Smooth muscle cell of the brain vasculature (primary cell): ENCODE results near the gene MTG1.

Experiments
- DNase-seq: peaks from one replicate; pipeline ENCODE4 v3.0.0-alpha.2; 2012; ENCODE audit warnings: low read depth, low spot score

The MTG1 gene, protein sequence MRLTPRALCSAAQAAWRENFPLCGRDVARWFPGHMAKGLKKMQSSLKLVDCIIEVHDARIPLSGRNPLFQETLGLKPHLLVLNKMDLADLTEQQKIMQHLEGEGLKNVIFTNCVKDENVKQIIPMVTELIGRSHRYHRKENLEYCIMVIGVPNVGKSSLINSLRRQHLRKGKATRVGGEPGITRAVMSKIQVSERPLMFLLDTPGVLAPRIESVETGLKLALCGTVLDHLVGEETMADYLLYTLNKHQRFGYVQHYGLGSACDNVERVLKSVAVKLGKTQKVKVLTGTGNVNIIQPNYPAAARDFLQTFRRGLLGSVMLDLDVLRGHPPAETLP

DNA sequence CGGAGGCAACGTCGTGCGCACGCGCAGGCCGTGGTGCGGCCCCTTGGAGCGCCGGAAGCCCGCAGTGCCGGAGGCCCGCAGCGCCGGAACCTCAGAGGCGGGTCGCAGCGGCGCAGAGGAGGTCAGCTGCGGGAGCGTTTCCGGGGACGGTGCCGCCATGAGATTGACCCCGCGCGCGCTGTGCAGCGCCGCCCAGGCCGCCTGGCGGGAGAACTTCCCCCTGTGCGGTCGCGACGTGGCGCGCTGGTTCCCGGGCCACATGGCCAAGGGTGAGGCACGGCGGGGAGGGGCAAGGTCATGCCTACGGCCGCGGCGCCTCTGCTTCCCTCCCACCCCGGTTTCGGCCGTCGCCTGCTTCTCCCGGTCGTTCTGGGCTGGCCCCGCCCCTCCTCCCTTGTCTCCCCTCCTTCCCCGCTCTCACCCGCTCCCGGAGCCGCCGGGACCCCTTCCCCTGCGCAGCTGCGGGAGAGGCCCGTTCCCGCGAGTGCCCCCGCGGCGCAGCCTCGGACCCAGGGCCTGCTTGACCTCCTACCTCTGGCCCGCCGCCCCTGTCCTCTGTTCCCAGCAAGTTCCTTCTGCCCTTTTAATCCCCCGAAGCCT lies at the start of gene MTG1:
TSS of gene MTG1 (plus strand) at position 94 of the 600 bp plus-strand sequence. CDS start at position 158, 64 bp downstream.
- DNase-seq: peak; percentile 73

DNA sequence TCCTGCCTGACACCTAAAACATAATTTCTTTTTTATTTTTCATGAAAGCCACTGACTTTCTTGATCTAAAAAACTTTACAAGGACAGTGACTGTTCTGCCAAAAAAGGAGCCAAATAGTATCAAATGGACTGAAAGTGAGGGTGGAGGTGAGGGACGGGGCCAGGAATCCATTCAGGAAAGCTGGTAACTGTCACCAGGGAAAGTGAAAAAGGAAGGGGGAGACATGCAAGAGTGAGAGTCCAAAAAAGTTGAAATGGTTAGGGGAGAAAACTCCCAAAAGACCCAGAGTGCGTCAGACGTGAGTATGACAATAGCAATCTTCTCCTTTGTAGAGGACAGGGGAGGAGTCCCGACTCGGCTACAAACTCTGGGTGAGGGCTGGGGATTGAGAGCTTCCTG lies 49.7 kb upstream of the MTG1 start:
- DNase-seq: no peak

DNA sequence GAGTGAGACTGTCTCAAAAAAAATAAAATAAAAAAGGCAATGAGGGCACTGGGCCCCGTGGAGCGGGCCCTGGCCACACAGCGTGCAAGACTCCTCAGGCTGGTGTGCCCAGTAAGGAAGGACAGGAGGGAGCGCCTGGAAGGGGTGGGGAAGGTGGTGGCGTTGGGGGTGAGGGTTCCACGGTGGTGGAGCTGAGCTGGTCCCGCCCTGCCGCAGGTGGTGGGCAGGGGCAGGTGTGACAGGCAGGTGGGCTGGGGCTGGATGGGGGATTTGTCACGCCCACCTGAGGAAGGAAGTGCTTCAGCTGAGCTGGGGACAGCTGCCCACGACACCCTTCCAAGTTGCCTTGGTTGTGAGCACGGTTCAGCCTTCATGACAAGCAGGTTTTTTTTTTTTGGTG lies 47.5 kb upstream of the MTG1 start:
- no peak for DNase-seq

DNA sequence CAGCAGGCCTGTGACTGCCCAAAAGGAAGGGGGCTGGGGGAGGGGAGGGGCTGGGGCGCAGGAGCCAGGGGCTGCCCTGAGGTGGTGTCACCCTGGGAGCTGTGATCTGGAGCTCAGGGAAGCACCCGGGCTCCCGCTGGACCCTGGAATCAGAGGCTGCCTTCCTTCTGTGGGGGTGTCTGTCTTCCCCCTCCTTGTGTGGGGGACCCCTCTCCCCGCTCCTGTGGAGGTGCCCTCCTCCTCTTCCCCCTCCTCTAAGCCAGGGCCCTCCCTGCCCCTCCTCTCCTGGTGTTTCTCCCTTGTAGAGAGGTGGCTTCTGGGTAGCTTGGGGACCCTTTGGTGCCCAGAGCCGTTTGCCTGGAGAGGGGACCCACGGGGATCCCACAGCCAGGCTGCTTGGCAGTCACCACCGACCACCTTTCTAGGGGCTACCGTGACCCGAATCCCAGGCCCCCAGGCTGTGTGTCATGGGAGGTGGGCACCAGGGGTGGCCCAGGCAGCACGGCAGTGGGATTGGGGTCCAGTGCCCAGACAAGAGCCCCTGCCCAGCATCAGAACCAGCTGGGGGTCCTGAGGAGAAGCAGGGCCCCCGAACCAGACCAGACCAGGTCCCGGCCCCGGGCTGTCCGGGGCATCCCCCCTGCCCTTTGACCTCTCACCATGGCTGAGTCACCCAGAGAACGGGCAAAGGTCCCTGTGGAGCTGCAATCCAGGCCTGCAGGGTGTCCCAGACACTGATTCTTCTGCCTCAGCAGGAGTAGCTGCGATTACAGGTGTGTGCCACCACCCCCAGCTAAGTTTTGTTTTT lies 46.0 kb upstream of the MTG1 start:
- no peak for DNase-seq

DNA sequence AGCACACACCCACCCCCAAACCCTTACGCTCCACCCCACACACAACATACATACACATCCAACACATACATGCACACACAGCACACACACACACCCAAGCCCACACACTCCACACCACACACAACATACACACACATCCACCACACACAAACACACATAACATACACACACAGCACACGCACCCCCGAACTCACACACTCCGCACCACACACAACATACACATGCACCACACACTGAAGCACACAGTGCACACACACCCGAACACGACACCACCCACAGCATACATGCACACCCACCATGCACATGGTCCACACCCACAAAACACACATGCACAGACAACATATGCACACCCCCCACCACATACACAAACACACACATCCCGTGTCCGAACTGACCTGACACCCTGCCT lies 44.8 kb upstream of the MTG1 start:
- no peak for DNase-seq

DNA sequence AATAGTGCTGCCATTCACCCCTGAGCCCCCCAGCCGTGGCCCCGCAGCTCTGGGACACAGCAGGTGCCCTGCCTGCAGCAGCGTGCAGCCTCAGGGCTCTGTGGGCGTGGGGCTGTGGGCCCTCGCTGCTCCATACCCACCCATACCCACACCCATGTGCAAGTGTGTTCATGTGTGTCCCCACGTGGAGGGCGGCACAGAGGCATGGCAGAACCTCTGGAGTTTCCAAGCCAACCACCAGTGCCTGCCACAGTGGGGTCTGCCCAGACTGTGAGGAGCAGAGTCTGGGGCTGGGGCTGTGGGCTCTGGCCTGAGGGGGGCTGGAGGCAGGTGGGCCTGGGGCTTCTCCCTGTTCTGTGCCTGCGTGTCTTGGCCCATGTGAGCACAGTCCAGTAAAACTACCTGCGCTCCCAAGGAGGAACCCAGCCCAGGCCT lies 44.4 kb upstream of the MTG1 start:
- no peak for DNase-seq

DNA sequence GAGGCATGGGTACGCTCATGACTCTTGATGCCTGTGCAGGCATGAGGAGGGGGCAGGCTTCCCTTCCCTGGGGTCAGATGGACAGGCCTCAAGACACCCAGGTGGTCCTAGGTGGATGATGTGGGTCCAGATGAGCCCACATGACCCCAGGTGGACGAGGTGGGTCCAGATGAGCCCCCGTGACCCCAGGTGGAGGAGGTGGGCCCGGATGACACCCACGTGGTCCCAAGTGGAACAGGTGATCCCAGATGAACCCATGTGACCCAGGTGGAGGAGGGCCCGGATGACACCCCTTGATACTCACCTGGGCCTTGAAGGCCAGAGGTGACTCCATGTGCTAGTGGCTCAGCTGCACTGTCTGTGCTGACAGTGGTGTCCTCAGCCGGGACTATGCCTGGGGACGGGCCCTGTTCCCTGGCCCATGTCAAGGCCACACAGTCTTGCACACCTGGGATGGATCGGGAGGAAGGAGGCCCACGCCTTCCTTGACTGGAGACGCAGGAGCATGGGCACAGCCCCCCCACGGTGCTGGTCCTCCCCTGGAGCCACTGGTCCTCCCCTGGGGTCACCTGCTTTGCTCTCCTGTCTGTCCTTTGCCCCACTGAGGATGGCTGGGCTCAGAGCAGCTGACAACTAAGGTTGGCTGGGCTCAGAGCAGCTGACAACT lies 43.5 kb upstream of the MTG1 start:
- no peak for DNase-seq

DNA sequence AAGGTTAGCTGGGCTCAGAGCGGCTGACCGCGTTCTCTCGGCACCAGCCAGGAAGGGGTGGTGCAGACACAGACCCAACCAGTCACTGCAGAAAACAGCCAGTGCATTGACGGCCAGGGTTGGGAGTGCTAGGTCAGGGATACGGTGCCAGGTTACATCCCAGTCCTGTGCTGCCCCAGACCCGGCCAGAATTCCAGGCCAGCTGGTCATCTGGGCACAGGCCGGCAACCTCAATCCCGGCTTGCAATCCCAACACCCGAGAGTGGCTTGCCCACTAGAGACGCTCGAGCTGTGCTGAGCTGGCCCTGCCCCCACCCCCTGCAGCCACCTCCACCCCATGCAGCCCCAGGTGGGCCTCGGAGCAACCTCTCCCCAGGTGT lies 43.0 kb upstream of the MTG1 start:
- no peak for DNase-seq

DNA sequence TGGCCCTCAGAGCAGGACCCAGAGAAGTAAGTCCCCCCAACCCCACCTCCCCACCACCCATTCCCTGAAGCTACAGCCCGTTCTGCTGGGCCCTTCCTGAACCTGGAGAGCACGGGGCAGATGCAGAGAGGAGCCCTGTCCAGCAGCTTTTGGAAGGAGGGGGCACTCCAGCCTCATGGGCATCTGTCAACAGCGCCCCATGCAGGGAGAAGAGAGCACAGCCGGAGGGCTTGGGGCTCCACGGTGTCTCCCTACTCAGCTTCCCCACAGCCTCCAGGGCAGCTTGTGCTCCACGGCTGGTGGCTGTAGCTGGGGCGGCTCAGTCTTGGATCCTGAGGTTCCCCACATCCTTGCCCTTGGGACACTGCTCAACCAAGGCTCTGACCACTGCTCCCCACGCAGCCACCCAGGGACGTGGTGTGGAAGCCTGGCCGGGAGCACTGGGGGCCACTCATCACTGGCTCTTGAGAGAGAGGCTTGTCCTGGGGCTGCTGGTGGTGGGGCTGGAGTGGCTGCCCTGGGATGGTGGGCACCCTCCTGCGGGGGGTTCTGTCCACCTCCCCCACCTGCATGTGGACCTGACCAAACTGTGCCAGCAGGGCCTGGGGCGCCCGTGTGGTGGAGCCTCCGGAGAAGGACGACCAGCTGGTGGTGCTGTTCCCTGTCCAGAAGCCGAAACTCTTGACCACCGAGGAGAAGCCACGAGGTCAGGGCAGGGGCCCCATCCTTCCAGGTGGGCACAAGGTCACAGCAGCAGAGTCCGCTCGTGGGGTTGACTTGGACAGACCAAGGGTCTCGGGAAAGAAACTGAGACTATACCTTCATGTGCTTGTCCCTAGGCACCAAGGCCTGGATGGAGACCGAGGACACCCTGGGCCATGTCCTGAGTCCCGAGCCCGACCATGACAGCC lies 42.3 kb upstream of the MTG1 start:
- DNase-seq: no peak

DNA sequence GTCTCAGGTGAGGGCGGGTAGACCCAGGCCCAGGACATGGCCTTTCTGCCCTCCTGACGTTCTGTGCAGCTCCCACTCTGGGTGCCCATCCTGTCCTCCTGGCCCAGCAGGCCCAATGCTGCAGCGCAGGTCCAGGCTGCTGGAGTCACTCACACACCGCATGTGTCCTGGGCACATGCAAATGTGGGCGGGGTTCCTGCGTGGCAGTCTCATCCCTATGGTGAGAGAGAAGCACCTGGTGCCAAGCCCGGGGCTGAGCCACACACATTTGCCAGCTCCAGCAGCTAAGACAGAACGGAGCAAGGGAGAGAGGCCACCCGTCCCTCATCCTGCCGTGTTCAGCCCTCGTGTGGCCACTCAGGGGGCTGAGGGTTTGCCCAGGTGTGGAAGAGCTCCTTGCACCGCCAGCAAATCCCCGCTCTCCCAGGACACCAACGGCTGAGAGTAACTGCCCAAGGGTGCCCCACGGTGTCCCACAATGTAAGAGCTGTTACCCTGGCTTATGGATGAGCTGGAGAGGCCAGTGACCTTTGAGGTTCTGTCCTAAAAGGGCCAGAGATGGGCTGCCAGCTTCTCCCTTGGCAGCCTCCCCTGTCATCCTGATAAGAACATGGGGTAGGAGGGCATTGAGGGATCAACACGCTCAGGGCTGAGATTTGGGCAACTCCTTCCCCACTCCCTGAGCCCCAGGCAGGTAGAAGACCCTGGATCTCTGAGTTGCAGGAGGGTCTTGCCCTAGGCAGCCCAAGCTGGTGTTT lies 40.6 kb upstream of the MTG1 start:
- no peak for DNase-seq

DNA sequence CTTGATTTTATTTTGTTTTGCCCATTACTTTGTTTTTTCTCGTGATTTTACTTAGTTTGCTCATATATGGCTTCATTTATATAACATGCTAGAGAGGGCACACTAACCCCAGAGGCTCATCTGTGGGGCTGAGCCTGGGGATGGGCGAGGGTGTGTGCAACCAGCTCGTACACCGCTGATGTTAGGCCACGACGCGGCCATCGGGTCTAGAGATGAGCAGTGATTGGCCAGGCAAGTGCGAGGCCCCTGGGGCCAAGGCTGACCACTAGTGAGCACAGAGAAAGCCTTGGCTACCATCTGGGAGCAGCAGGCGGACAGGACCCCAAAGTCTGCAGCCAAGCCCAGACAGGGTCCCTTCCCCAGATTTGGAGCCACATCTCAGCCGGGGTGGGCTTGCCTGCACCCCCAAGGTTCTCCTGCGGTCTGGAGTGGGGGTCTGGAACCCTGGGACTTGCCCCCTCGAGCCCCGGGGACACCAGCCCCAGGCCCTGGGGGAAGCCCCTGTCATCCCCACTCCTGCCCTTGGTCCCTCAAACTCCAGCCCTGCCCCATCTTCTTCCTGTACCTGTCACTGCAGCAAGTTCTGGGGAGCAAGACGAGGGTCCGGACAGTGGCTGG lies 39.9 kb upstream of the MTG1 start:
- DNase-seq: no peak

DNA sequence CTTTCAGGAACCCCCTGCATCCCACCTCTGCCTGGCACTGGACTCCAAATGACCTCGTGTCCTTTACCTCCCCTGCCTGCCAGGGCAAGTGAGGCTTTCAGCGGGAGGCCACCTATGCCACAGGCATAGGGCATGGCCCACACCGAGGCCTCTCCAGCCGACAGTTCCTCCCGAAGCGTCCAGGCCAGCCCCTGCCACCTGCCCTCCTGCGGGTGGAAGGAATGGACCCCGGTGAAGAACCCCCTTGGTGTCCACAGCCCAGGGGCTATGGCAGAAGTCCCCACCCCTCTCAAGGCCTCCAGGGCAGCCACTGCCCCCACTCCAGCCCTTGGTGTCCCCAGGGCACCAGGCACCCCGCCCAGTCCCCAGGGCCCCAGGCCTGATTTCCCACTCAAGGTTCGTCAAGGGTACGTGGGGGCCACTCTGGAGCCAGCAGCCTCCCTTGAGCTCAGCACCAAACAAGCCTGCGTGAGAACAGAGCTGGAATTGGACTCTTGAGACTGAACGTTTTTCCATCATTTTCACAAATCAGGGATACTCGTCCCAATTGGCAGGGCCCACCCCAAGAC lies 39.2 kb upstream of the MTG1 start:
- DNase-seq: no peak

DNA sequence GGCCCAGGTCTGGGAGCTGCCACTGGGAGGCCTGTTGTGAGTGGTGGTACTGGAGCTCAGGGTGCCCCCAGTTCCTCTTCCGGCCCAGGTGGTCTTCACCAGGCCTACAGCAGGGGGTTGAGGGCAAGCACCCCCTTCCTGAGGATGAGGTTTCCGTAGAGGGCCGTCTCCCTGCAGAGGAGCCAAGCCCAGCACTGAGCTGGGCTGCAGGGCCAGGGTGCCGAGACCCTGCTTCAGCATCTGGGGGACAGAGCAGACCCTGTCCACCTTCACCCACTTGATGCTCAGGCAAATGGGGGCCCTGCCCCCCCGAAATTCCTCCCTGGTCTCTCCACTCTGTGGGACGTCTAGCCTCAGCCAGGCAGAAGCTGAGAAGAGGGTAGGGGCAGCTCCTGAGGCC lies 38.7 kb upstream of the MTG1 start:
- no peak for DNase-seq

DNA sequence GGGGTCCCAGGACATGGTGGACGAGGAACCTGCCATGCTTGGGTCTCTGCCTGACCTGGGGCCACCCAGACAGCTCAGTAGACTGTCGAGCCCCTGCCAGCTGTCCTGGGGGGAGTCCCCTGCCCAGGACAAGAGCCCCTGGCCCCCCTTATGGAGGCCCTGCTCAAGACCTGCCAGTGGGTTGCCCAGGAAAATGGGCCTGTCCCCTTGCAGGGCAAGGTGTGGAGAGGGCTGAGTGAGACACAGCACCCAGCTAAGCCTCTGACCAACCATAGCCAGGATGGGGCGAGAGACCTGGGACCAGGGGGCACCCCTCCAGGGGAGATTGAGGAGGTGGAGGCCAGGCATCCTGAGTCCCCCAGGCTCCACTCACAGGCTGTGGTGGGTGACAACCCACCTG lies 38.0 kb upstream of the MTG1 start:
- no peak for DNase-seq

DNA sequence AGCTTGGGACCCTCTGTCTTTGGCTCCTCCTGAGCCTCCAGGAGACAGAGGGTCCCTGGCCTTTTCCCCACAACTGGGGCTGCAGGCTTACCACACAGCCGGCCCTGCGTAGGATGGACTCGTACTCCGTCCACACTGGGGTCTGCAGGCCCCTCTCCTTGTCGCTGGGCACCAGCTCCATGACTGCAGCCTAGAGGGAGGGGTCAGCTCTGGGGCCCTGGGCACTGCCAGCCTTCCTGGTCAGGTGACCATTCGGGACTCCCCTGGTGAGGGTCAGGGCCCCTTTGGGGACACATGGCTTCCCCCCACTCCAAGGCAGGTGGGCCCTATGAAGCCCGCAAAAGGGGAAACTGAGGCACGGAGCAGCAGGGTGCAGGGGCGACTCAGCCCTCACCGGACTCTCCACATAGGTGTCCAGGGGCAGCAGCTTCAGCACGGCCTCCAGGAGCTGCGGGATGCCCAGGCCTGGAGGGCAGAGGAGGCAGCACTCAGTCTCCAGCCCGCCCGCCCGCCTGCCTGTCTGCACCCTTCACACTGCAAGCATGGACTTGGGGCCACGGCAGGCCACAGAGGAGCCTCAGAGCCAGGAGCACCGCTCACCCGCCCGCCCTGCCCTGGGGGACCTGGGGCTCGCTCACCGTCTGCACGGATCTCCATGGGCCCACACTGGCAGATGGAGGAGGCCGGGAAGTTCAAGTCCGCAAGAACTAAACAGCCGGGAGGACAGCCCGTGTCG lies 37.2 kb upstream of the MTG1 start:
- DNase-seq: no peak

DNA sequence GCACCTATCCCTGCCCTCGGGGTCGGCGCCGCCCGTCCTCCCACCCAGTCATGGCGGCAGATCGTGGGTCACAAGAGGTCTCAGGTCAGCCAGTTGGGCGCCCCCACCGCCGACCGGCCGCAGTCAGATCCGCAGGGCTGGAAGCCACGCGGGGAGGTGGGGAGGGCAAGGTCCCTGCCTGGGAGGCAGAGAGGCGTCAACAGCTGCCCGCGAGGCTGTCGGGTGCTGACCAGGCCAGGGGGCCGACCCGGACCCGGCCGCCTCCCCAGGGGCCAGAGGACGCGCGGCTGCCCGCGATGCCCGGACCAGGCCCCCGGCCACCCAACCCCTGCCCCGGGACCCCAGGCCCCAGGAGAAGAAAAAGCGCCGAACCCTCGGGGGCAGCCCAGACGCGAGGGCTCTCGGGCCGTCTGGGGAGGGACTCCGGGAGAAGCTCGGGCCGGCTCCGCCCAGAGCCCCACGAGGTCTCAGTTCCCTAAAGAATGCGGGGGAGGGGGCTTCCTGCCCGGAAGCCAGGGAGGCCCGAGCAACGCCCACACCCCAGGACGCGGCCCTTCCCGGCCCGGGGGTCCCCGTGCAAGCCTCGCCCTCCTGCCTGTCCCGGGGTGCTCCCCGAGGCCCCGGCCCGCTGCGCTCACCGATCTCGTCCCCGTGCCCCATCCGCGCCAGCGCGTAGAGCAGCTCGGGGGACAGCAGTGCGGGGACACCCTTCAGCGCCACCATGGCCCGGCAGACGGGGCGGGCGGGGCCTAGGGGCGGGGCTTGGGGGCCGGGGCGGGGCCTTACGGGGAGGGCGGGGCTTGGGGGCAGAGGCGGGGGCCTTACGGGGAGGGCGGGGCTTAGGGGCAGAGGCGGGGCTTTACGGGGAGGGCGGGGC lies 36.4 kb upstream of the MTG1 start, which contains the start of gene FUOM:
TSS of gene FUOM (minus strand) at position 735 of the 877 bp plus-strand sequence. CDS start at position 723, 12 bp downstream.
- DNase-seq: no peak

DNA sequence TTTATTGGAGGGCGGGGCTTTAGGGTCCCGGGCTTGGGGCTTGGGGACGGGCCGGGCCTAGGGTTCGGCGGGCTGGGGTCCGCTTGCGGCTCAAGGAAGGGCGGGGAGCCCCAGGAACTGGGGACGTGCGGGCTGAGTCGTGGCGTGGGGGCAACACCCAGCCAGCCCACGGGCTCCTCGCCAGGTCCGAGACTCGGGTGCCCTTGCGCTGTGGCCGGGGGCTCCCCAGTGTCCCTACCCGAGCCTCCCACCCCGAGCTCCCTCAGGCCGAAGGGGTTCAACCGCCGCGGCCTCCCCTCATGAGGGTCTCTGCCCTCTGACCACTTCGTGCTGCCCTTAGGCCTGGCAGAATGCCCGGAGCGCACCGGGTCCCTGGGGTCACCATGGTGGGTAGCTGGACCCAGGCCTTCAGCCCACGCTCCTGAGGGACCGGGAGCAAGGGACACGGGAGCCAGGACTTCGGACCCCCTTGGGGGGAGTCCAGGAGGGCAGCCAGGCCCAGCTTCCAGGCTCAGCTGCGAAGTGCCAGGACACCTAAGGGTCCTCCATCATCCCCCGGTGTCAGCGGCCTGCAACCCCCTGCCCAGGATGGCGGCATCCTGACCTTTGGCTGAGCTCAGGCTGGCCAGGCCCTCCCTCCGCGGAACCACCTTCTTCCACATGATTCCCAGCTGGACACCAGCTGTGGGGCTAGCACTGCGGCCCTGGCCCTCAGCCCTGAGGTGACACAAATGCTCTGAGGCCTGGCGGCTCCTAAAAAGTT lies 35.6 kb upstream of the MTG1 start:
- no peak for DNase-seq
